SK-N-SH treated with all-trans-retinoic acid at 6 μM for 48 hours (cell line): ENCODE results near the gene TNS1.

ENCODE experiments used
- ATAC-seq: fragments of 200-7000 bp; cut with Tn5 transposase; 3 replicates; pipeline ENCODE4 v1.9.1; 2020; ENCODE audit warnings: mild to moderate bottlenecking, moderate library complexity
- ARNTL ChIP-seq: fragments of 450-650 bp; formaldehyde crosslinking; IDR thresholded peaks from 2 replicates; pipeline ENCODE4 v1.5.0; 2020; ENCODE audit warnings: low read depth, mild to moderate bottlenecking, moderate library complexity, borderline replicate concordance
- BACH2 ChIP-seq: fragments of 250-450 bp; sonication (Bioruptor Pico); IDR thresholded peaks from 2 replicates; pipeline ENCODE4 v1.9.0; 2021; ENCODE audit warnings: mild to moderate bottlenecking, borderline replicate concordance
- CREB5 ChIP-seq: fragments of 250-450 bp; sonication (Bioruptor Pico); IDR thresholded peaks from 2 replicates; pipeline ENCODE4 v1.5.1; 2020; ENCODE audit warnings: low read depth, mild to moderate bottlenecking, moderate library complexity
- CSDC2 ChIP-seq: fragments of 250-450 bp; sonication (Bioruptor Pico); IDR thresholded peaks from 2 replicates; pipeline ENCODE4 v1.5.0; 2020; ENCODE audit warnings: mild to moderate bottlenecking, moderate library complexity
- CSRNP3 ChIP-seq: fragments of 250-450 bp; sonication (Bioruptor Pico); IDR thresholded peaks from 2 replicates; pipeline ENCODE4 v1.5.1; 2021; ENCODE audit warnings: mild to moderate bottlenecking, moderate library complexity
- GLIS3 ChIP-seq: fragments of 250-450 bp; sonication (Bioruptor Pico); IDR thresholded peaks from 2 replicates; pipeline ENCODE4 v1.5.0; 2020; ENCODE audit warnings: mild to moderate bottlenecking, moderate library complexity
- ISL1 ChIP-seq: fragments of 250-450 bp; sonication (Bioruptor Pico); IDR thresholded peaks from 2 replicates; pipeline ENCODE4 v2.1.2; 2022; ENCODE audit warnings: mild to moderate bottlenecking, moderate library complexity
- OSR1 ChIP-seq: fragments of 250-450 bp; sonication (Bioruptor Pico); IDR thresholded peaks from 2 replicates; pipeline ENCODE4 v1.8.0; 2022; ENCODE audit warnings: moderate library complexity, mild to moderate bottlenecking, inconsistent platforms
- PATZ1 ChIP-seq: fragments of 250-450 bp; sonication (Bioruptor Pico); IDR thresholded peaks from 2 replicates; pipeline ENCODE4 v1.8.0; 2020; ENCODE audit warnings: mild to moderate bottlenecking, moderate library complexity, borderline replicate concordance
- POU6F1 ChIP-seq: fragments of 250-450 bp; sonication (Bioruptor Pico); IDR thresholded peaks from 2 replicates; pipeline ENCODE4 v1.8.0; 2021; ENCODE audit warnings: low read depth, mild to moderate bottlenecking, moderate library complexity, borderline replicate concordance
- PPARA ChIP-seq: fragments of 250-450 bp; sonication (Bioruptor Pico); IDR thresholded peaks from 2 replicates; pipeline ENCODE4 v1.5.0; 2020; ENCODE audit warnings: mild to moderate bottlenecking, borderline replicate concordance
- RARB ChIP-seq: fragments of 250-450 bp; sonication (Bioruptor Pico); IDR thresholded peaks from 2 replicates; pipeline ENCODE4 v1.8.0; 2021; ENCODE audit warnings: mild to moderate bottlenecking, moderate library complexity
- SNAI2 ChIP-seq: fragments of 250-450 bp; sonication (Bioruptor Pico); IDR thresholded peaks from 2 replicates; pipeline ENCODE4 v1.5.0; 2020; ENCODE audit warnings: mild to moderate bottlenecking, moderate library complexity
- TCF4 ChIP-seq: fragments of 250-450 bp; sonication (Bioruptor Pico); IDR thresholded peaks from 2 replicates; pipeline ENCODE4 v1.8.0; 2021; ENCODE audit warnings: mild to moderate bottlenecking, moderate library complexity, borderline replicate concordance
- TOX ChIP-seq: fragments of 250-450 bp; sonication (Bioruptor Pico); IDR thresholded peaks from 2 replicates; pipeline ENCODE4 v1.8.0; 2021; ENCODE audit warnings: mild to moderate bottlenecking, moderate library complexity, borderline replicate concordance
- TSHZ2 ChIP-seq: fragments of 250-450 bp; sonication (Bioruptor Pico); IDR thresholded peaks from 2 replicates; pipeline ENCODE4 v1.5.0; 2020; ENCODE audit warnings: mild to moderate bottlenecking, moderate library complexity
- ZC3H10 ChIP-seq: fragments of 250-450 bp; sonication (Bioruptor Pico); IDR thresholded peaks from 2 replicates; pipeline ENCODE4 v1.5.1; 2021; ENCODE audit warnings: mild to moderate bottlenecking, moderate library complexity
- ZFP3 ChIP-seq: fragments of 250-450 bp; sonication (Bioruptor Pico); IDR thresholded peaks from 2 replicates; pipeline ENCODE4 v1.5.0; 2020; ENCODE audit warnings: mild to moderate bottlenecking, moderate library complexity
- ZFP30 ChIP-seq: fragments of 450-650 bp; formaldehyde crosslinking; IDR thresholded peaks from 2 replicates; pipeline ENCODE4 v1.5.0; 2022; ENCODE audit warnings: mild to moderate bottlenecking, moderate library complexity
- ZNF565 ChIP-seq: fragments of 450-650 bp; formaldehyde crosslinking; conservative IDR thresholded peaks from 2 replicates; pipeline ENCODE4 v1.5.0; 2020; ENCODE audit warnings: low read depth, mild to moderate bottlenecking, moderate library complexity
- ZNF70 ChIP-seq: fragments of 450-650 bp; formaldehyde crosslinking; IDR thresholded peaks from 2 replicates; pipeline ENCODE4 v1.5.0; 2020; ENCODE audit warnings: mild to moderate bottlenecking, moderate library complexity
- ZNF8 ChIP-seq: fragments of 450-650 bp; formaldehyde crosslinking; IDR thresholded peaks from 2 replicates; pipeline ENCODE4 v1.5.0; 2020; ENCODE audit warnings: mild to moderate bottlenecking, moderate library complexity

Gene TNS1

GRCh38 chr2:218024871-218025270, 22.1 kb upstream of the TNS1 start:
- TF ChIP-seq ZNF565 (CRISPR knock-in tag), result no peak
- TF ChIP-seq PPARA (CRISPR knock-in tag), result no peak
- no peak for TF ChIP-seq ZFP30 (CRISPR knock-in tag)
- TF ChIP-seq TSHZ2 (CRISPR knock-in tag), result no peak
- no peak for TF ChIP-seq PATZ1 (CRISPR knock-in tag)
- no peak for TF ChIP-seq ZFP3 (CRISPR knock-in tag)
- TF ChIP-seq BACH2 (CRISPR knock-in tag), result no peak
- no peak for TF ChIP-seq SNAI2
- TF ChIP-seq TCF4 (CRISPR knock-in tag), result no peak
- TF ChIP-seq CREB5 (CRISPR knock-in tag), result no peak
- no peak for TF ChIP-seq RARB
- no peak for TF ChIP-seq ZNF8 (CRISPR knock-in tag)
- TF ChIP-seq ARNTL (CRISPR knock-in tag), result no peak
- TF ChIP-seq ZNF70 (CRISPR knock-in tag), result no peak
- TF ChIP-seq TOX (CRISPR knock-in tag), result no peak
- TF ChIP-seq CSDC2 (CRISPR knock-in tag), result no peak
- no peak for TF ChIP-seq POU6F1 (CRISPR knock-in tag)
- TF ChIP-seq OSR1 (CRISPR knock-in tag), result no peak
- no peak for TF ChIP-seq ZC3H10
- no peak for TF ChIP-seq CSRNP3
- no peak for ATAC-seq

GRCh38 chr2:218024336-218024735, 21.5 kb upstream of the TNS1 start:
- ATAC-seq, result peak; percentile 9; the same call in 1 of the 3 replicates
- TF ChIP-seq GLIS3, result no peak
- no peak for TF ChIP-seq BACH2 (CRISPR knock-in tag)
- TF ChIP-seq ZNF8 (CRISPR knock-in tag), result no peak
- TF ChIP-seq CSDC2 (CRISPR knock-in tag), result no peak
- no peak for TF ChIP-seq POU6F1 (CRISPR knock-in tag)
- TF ChIP-seq ZFP3 (CRISPR knock-in tag), result no peak
- no peak for TF ChIP-seq ZFP30 (CRISPR knock-in tag)
- TF ChIP-seq ISL1 (CRISPR knock-in tag), result no peak
- TF ChIP-seq ZC3H10, result no peak
- TF ChIP-seq, all 23 proteins: peak for 0
